Peyer's patch (tissue), 4 donors: Measurements from ENCODE around the gene TRRAP. TPM values are rescaled to one million over a fixed set of nuclear protein-coding genes. Genes with fewer than 3 reads are reported as not detected.

ENCODE experiments used
- DNase-seq, 3 donors: peaks; one replicate each; pipeline ENCODE4 v3.0.0-alpha.2; 2017 to 2019
- H3K27ac ChIP-seq, 4 donors: fragments of 200-600 bp; sonication (generic); one replicate each; pipeline ENCODE4 v1.5.1; 2016 to 2019
- H3K27me3 ChIP-seq, 2 donors: fragments of 200-600 bp; sonication (generic); one replicate each; pipeline ENCODE4 v1.5.1; 2019
- H3K36me3 ChIP-seq, 3 donors: fragments of 200-600 bp; sonication (generic); one replicate each; pipeline ENCODE4 v1.5.1; 2016 to 2019
- H3K4me1 ChIP-seq, 4 donors: fragments of 200-600 bp; sonication (generic); one replicate each; pipeline ENCODE4 v1.5.1; 2016 to 2019
- H3K4me3 ChIP-seq, 4 donors: fragments of 200-600 bp; sonication (generic); 1 replicate in 3 of 4; 2 replicates in 1 of 4; pipeline ENCODE4 v1.5.1; 2016 to 2019; ENCODE audit warnings: mild to moderate bottlenecking in 1 of 4
- H3K9me3 ChIP-seq, 4 donors: fragments of 200-600 bp; sonication (generic); one replicate each; pipeline ENCODE4 v1.5.1; 2016 to 2019; ENCODE audit warnings: mild to moderate bottlenecking in 1 of 4
- CTCF ChIP-seq, 6 experiments: fragments of 450-650 bp in 4 of 6; fragments of 200-600 bp in 2 of 6; sonication (generic) in 1 of 6; IDR thresholded peaks; one replicate each; pipeline ENCODE4 v1.5.1; 2017 to 2019; ENCODE audit warnings: antibody characterized with exemption in 6 of 6, mild to moderate bottlenecking in 3 of 6, moderate library complexity in 1 of 6
- POLR2A ChIP-seq, 2 donors: fragments of 450-650 bp; IDR thresholded peaks; one replicate each; pipeline ENCODE4 v1.5.1; 2017; ENCODE audit warnings: antibody characterized with exemption in 2 of 2, mild to moderate bottlenecking in 2 of 2, moderate library complexity in 2 of 2
- total RNA-seq, 4 donors: library from RNA; depleted of rRNA; stranded (reverse); fragments of >200 nt; gene quantifications; one replicate each; pipeline ENCODE4 v1.1.0, GENCODE V29; 2016

TRRAP gene
- total RNA-seq, 4 donors from 2014 or later = 39.2 to 62.3 (median 57.8) TPM

- no peak for TF ChIP-seq CTCF (IDR thresholded peaks at IDR 0.05)
- no peak for TF ChIP-seq POLR2A (IDR thresholded peaks at IDR 0.05)
Measured at GRCh38 chr7:98991141-98991540, 112.8 kb downstream of the TRRAP start.

GRCh38 chr7:98992076-98992475 is 113.7 kb downstream of the TRRAP start:
- H3K27ac ChIP-seq = no peak overlapping the region
- DNase-seq = no peak
- no peaks in the 10 kb centered on the region for H3K9me3 ChIP-seq
- H3K27me3 ChIP-seq = no peaks in the 10 kb centered on the region
- no peaks in the 10 kb centered on the region for H3K4me1 ChIP-seq
- H3K4me3 ChIP-seq = no peak overlapping the region
- TF ChIP-seq CTCF (IDR thresholded peaks at IDR 0.05) (no peak), POLR2A (IDR thresholded peaks at IDR 0.05) (no peak)
- H3K36me3 ChIP-seq = peaks cover 0 to 88% (median 0%) of the 10 kb centered on the region in 3 donors

More at GRCh38 chr7:98991141-98991540, 112.8 kb downstream of the TRRAP start:
- Histone ChIP-seq H3K9me3 (no peaks in the 10 kb centered on the region), H3K27me3 (no peaks in the 10 kb centered on the region), H3K4me1 (no peaks in the 10 kb centered on the region), H3K36me3 (peaks cover 0 to 90% (median 0%) of the 10 kb centered on the region in 3 donors), H3K27ac (no peak overlapping the region), H3K4me3 (no peak overlapping the region)
- DNase-seq = no peak

GRCh38 chr7:98993024-98993897 is 114.9 kb downstream of the TRRAP start:
- peaks cover 0 to 82% (median 0%) of the 10 kb centered on the region in 3 donors for H3K36me3 ChIP-seq
- H3K9me3 ChIP-seq = no peaks in the 10 kb centered on the region
- no peaks in the 10 kb centered on the region for H3K4me1 ChIP-seq
- no peak overlapping the region for H3K27ac ChIP-seq
- TF ChIP-seq POLR2A (IDR thresholded peaks at IDR 0.05) (no peak), CTCF (IDR thresholded peaks at IDR 0.05) (no peak)
- H3K4me3 ChIP-seq = no peak overlapping the region
- DNase-seq = no peak
- no peaks in the 10 kb centered on the region for H3K27me3 ChIP-seq

- TF ChIP-seq POLR2A (IDR thresholded peaks at IDR 0.05) (no peak), CTCF (IDR thresholded peaks at IDR 0.05) (no peak)
- Histone ChIP-seq H3K9me3 (no peaks in the 10 kb centered on the region), H3K36me3 (peaks cover 0 to 81% (median 0%) of the 10 kb centered on the region in 3 donors), H3K4me3 (no peak overlapping the region), H3K4me1 (peaks cover 0 to 6% (median 0%) of the 10 kb centered on the region in 4 donors), H3K27me3 (no peaks in the 10 kb centered on the region), H3K27ac (no peak overlapping the region)
- no peak for DNase-seq
Measured at GRCh38 chr7:98994046-98994944, 116.0 kb downstream of the TRRAP start.

- H3K36me3 ChIP-seq = peaks cover 0 to 81% (median 0%) of the 10 kb centered on the region in 3 donors
Measured at GRCh38 chr7:98995111-98995510, 116.8 kb downstream of the TRRAP start.

More at GRCh38 chr7:98995111-98995510, 116.8 kb downstream of the TRRAP start:
- DNase-seq = peak in 1 of 3 donors; percentile 1
- Histone ChIP-seq H3K4me1 (peaks cover 0 to 6% (median 0%) of the 10 kb centered on the region in 4 donors), H3K4me3 (no peak overlapping the region), H3K9me3 (no peaks in the 10 kb centered on the region), H3K27me3 (no peaks in the 10 kb centered on the region), H3K27ac (no peak overlapping the region)
- TF ChIP-seq POLR2A (IDR thresholded peaks at IDR 0.05) = no peak
